Stomach (tissue), 9 donors: ENCODE results near the gene FLOT2. TPM values are rescaled to one million over a fixed set of nuclear protein-coding genes. Genes with fewer than 3 reads are reported as not detected.

Source experiments
- DNase-seq, 2 donors: peaks; one replicate each; pipeline versions ENCODE4 v3.0.0 to v3.0.0-alpha.2; 2013 to 2019
- H3K27ac ChIP-seq, 5 donors: fragments of 200-600 bp in 4 of 5; sonication (generic) in 4 of 5; one replicate each; pipeline ENCODE4 v1.5.1; 2013 to 2019; ENCODE audit warnings: mild to moderate bottlenecking in 1 of 5, moderate library complexity in 1 of 5
- H3K27me3 ChIP-seq, 3 donors: fragments of 200-600 bp; sonication (generic); one replicate each; pipeline ENCODE4 v1.5.1; 2017 to 2019; ENCODE audit warnings: mixed run types in 1 of 3
- H3K36me3 ChIP-seq, 4 donors: fragments of 200-600 bp; sonication (generic); 1 replicate in 3 of 4; 2 replicates in 1 of 4; pipeline ENCODE4 v1.5.1; 2016 to 2019
- H3K4me1 ChIP-seq, 4 donors: fragments of 200-600 bp; sonication (generic); one replicate each; pipeline ENCODE4 v1.5.1; 2016 to 2019
- H3K4me3 ChIP-seq, 4 donors: fragments of 200-600 bp; sonication (generic) in 3 of 4; one replicate each; pipeline ENCODE4 v1.5.1; 2016 to 2019; ENCODE audit warnings: mild to moderate bottlenecking in 1 of 4
- H3K9me3 ChIP-seq, 4 donors: fragments of 200-600 bp; sonication (generic); one replicate each; pipeline ENCODE4 v1.5.1; 2016 to 2019
- CTCF ChIP-seq, 7 experiments: fragments of 450-650 bp in 4 of 7; fragments of 200-600 bp in 3 of 7; sonication (generic) in 3 of 7; IDR thresholded peaks; one replicate each; pipeline ENCODE4 v1.5.1; 2016 to 2019; ENCODE audit warnings: antibody characterized with exemption in 7 of 7, control low read depth in 2 of 7, mild to moderate bottlenecking in 1 of 7
- EP300 ChIP-seq: sonication (generic); formaldehyde crosslinking; IDR thresholded peaks from one replicate; pipeline ENCODE4 v1.6.1; 2017; ENCODE audit warnings: antibody characterized with exemption
- POLR2A ChIP-seq, 4 donors: fragments of 450-650 bp; IDR thresholded peaks; one replicate each; pipeline ENCODE4 v1.6.1; 2016; ENCODE audit warnings: antibody characterized with exemption in 4 of 4, control low read depth in 2 of 4, mild to moderate bottlenecking in 1 of 4, moderate library complexity in 1 of 4
- POLR2AphosphoS5 ChIP-seq, 3 donors: sonication (generic); formaldehyde crosslinking; IDR thresholded peaks; one replicate each; pipeline ENCODE4 v1.6.1; 2016; ENCODE audit warnings: antibody characterized with exemption in 3 of 3
- WGBS, 5 donors: extraction: QIAGEN DNeasy Blood & Tissue Kit in 3 of 5; methylation state at CpG; one replicate each; pipeline versions ENCODE4 v1.1.5 to v1.1.7; 2013 to 2018; 5-methylcytosine and 5-hydroxymethylcytosine counted together
- intact Hi-C: fragments of 100-400 bp; cut with DNase I; formaldehyde crosslinking; loops from one replicate; pipeline ENCODE4 v1.15.1; 2023; ENCODE audit warnings: low total_unique reads
- polyA plus RNA-seq, 3 donors: library from polyadenylated mRNA; stranded (reverse); fragments of 200-250 nt; gene quantifications; one replicate each; pipeline ENCODE4 v1.2.3, GENCODE V29; 2013
- total RNA-seq, 5 donors: library from RNA; depleted of rRNA; stranded (reverse); fragments of >200 nt; gene quantifications; one replicate each; pipeline versions ENCODE4 v1.1.0 to v1.2.3, GENCODE V29; 2014 to 2016
- donor health status: healthy with polysubstance abuse.
- donor health status: Bipolar disorder and iron deficiency.
- donor health status: healthy.

FLOT2 gene
- total and polyA plus RNA-seq, 8 donors = 19.5 to 80.5 (median 40.8) TPM

GRCh38 chr17:28925912-28926365, 28.4 kb upstream of the FLOT2 start:
- H3K27me3 ChIP-seq = no peaks in the 10 kb centered on the region
- TF ChIP-seq POLR2A (IDR thresholded peaks at IDR 0.05) (no peak), POLR2AphosphoS5 (IDR thresholded peaks at IDR 0.05) (peak in 2 of 3 donors; percentile 42 to 47)
- WGBS, 5 donors = 21 to 30% (median 27%) methylated on average over 2 of the region's 2 CpGs
- peak overlapping the region; percentile 61 to 73 (median 68) for H3K27ac ChIP-seq
- H3K4me3 ChIP-seq = no peak overlapping the region
- peaks cover 0 to 7% (median 0%) of the 10 kb centered on the region in 4 donors for H3K9me3 ChIP-seq
- peaks cover 10 to 59% (median 35%) of the 10 kb centered on the region in 4 donors for H3K4me1 ChIP-seq
- peak in 1 of 2 donors; percentile 71 for DNase-seq
- intact Hi-C loops = no loop called here
- H3K36me3 ChIP-seq = peaks cover 21 to 73% (median 56%) of the 10 kb centered on the region in 4 donors

- no peaks in the 10 kb centered on the region for H3K9me3 ChIP-seq
- peaks cover 0 to 25% (median 13%) of the 10 kb centered on the region in 4 donors for H3K4me1 ChIP-seq
- peaks cover 61 to 100% (median 100%) of the 10 kb centered on the region in 4 donors for H3K36me3 ChIP-seq
- intact Hi-C loops = no loop called here
- no peak for TF ChIP-seq POLR2AphosphoS5 (IDR thresholded peaks at IDR 0.05)
- no peak for DNase-seq
- H3K4me3 ChIP-seq = no peak overlapping the region
- no peaks in the 10 kb centered on the region for H3K27me3 ChIP-seq
- peak overlapping the region in 1 of 5 donors; percentile 1 for H3K27ac ChIP-seq
These were observed 22.7 kb upstream of the FLOT2 start for GRCh38 chr17:28920201-28920600.

GRCh38 chr17:28918295-28918694, 20.8 kb upstream of the FLOT2 start:
- H3K4me1 ChIP-seq = peaks cover 0 to 16% (median 6%) of the 10 kb centered on the region in 4 donors
- intact Hi-C loops = no loop called here
- no peaks in the 10 kb centered on the region for H3K9me3 ChIP-seq
- H3K27ac ChIP-seq = no peak overlapping the region
- TF ChIP-seq POLR2A (IDR thresholded peaks at IDR 0.05) (no peak), EP300 (no peak), CTCF (IDR thresholded peaks at IDR 0.05) (no peak)
- no peaks in the 10 kb centered on the region for H3K27me3 ChIP-seq
- H3K4me3 ChIP-seq = no peak overlapping the region
- no peak for DNase-seq
- H3K36me3 ChIP-seq = peaks cover 70 to 100% (median 100%) of the 10 kb centered on the region in 4 donors
- 64 to 80% (median 69%) methylated on average over 2 of the region's 2 CpGs for WGBS, 5 donors

- TF ChIP-seq EP300 (no peak), POLR2AphosphoS5 (IDR thresholded peaks at IDR 0.05) (no peak), POLR2A (IDR thresholded peaks at IDR 0.05) (no peak), CTCF (IDR thresholded peaks at IDR 0.05) (no peak)
- Histone ChIP-seq H3K4me3 (no peak overlapping the region), H3K27me3 (no peaks in the 10 kb centered on the region), H3K4me1 (peaks cover 4 to 17% (median 12%) of the 10 kb centered on the region in 4 donors), H3K9me3 (no peaks in the 10 kb centered on the region), H3K36me3 (peaks cover 78 to 100% (median 100%) of the 10 kb centered on the region in 4 donors), H3K27ac (peak overlapping the region in 2 of 5 donors; percentile 10 to 27)
- 59 to 84% (median 72%) methylated on average over 5 of the region's 5 CpGs for WGBS, 5 donors
- intact Hi-C loops = no loop called here
- no peak for DNase-seq
These were observed 19.9 kb upstream of the FLOT2 start for GRCh38 chr17:28917465-28917864.

- no peak overlapping the region for H3K4me3 ChIP-seq
- peaks cover 7 to 21% (median 16%) of the 10 kb centered on the region in 4 donors for H3K4me1 ChIP-seq
- peak overlapping the region in 2 of 5 donors; percentile 10 to 27 for H3K27ac ChIP-seq
- intact Hi-C loops = no loop called here
- TF ChIP-seq POLR2A (IDR thresholded peaks at IDR 0.05) (no peak), EP300 (no peak), CTCF (IDR thresholded peaks at IDR 0.05) (no peak), POLR2AphosphoS5 (IDR thresholded peaks at IDR 0.05) (no peak)
- no peaks in the 10 kb centered on the region for H3K27me3 ChIP-seq
- WGBS, 5 donors = 75 to 86% (median 84%) methylated on average over 12 of the region's 12 CpGs
- H3K9me3 ChIP-seq = no peaks in the 10 kb centered on the region
- DNase-seq = no peak
- peaks cover 83 to 100% (median 100%) of the 10 kb centered on the region in 4 donors for H3K36me3 ChIP-seq
These were observed 19.5 kb upstream of the FLOT2 start for GRCh38 chr17:28917029-28917428.
